DND-41 (cell line): ENCODE results near the gene LACTB.

ENCODE experiments used
- EZH2 ChIP-seq: IDR thresholded peaks from 3 replicates; pipeline ENCODE4 v1.6.1; 2012; ENCODE audit warnings: borderline replicate concordance, low read depth, mild to moderate bottlenecking, moderate library complexity, low read length, inconsistent platforms; ENCODE audit not compliant: severe bottlenecking
- TF ChIP-seq, protein P1 (sequence below): IDR thresholded peaks from 2 replicates; pipeline ENCODE4 v1.5.1; 2012; ENCODE audit warnings: borderline replicate concordance, low read length, moderate library complexity, mild to moderate bottlenecking; ENCODE audit not compliant: poor library complexity, severe bottlenecking; ENCODE audit errors: extremely low read depth

DNA sequence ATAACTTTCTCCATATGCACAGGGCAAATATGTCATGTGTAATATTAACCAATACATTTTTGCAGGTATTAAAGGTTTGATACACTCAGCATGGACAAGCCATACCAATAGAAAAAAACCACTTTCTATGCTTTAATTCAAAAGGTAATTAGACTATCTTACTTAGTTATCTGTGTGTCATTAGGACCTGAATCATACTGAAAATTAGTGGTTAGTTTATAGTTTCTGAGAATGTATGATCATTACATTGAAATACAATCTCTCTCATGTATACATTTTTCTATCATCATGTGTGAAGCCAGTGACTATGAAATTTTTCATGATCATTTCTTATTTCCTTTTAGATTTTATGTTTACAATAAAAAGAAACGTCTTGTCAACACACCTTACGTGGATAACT lies 19.3 kb downstream of the LACTB start:
- TF ChIP-seq EZH2 = no peak
- TF ChIP-seq, protein P1, sequence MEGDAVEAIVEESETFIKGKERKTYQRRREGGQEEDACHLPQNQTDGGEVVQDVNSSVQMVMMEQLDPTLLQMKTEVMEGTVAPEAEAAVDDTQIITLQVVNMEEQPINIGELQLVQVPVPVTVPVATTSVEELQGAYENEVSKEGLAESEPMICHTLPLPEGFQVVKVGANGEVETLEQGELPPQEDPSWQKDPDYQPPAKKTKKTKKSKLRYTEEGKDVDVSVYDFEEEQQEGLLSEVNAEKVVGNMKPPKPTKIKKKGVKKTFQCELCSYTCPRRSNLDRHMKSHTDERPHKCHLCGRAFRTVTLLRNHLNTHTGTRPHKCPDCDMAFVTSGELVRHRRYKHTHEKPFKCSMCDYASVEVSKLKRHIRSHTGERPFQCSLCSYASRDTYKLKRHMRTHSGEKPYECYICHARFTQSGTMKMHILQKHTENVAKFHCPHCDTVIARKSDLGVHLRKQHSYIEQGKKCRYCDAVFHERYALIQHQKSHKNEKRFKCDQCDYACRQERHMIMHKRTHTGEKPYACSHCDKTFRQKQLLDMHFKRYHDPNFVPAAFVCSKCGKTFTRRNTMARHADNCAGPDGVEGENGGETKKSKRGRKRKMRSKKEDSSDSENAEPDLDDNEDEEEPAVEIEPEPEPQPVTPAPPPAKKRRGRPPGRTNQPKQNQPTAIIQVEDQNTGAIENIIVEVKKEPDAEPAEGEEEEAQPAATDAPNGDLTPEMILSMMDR = no peak
